T-helper 2 cell treated with Interferon-gamma antibody and Interleukin-4, amounts not matched to agents 5 μg/mL and 100 μg/mL, for 36 hours (primary cell): ENCODE results near the gene BICC1.

ENCODE experiments used
- DNase-seq: peaks from one replicate; pipeline ENCODE4 v3.0.0; 2021; ENCODE audit warnings: low spot score
- H3K27ac Mint-ChIP-seq: one replicate; pipeline ENCODE4 v1.8.0; 2021; ENCODE audit warnings: mild to moderate bottlenecking, mixed read lengths
- H3K27me3 Mint-ChIP-seq: one replicate; pipeline ENCODE4 v1.8.0; 2021; ENCODE audit warnings: low read depth, mixed read lengths
- H3K36me3 Mint-ChIP-seq: one replicate; pipeline ENCODE4 v1.8.0; 2021; ENCODE audit warnings: low read depth, mixed read lengths
- H3K4me1 Mint-ChIP-seq: one replicate; pipeline ENCODE4 v1.8.0; 2021; ENCODE audit warnings: low read depth, mixed read lengths
- H3K4me3 Mint-ChIP-seq: one replicate; pipeline ENCODE4 v1.8.0; 2022; ENCODE audit warnings: mild to moderate bottlenecking, moderate library complexity, mixed read lengths
- H3K9me3 Mint-ChIP-seq: one replicate; pipeline ENCODE4 v1.8.0; 2021; ENCODE audit warnings: mixed read lengths

BICC1 gene

GRCh38 chr10:58764087-58764747 lies 251.5 kb downstream of the BICC1 start:
- no peaks in the 10 kb centered on the region for H3K36me3 Mint-ChIP-seq
- no peak overlapping the region for H3K4me3 Mint-ChIP-seq
- no peaks in the 10 kb centered on the region for H3K4me1 Mint-ChIP-seq
- no peak overlapping the region for H3K27ac Mint-ChIP-seq
- no peak for DNase-seq
- H3K27me3 Mint-ChIP-seq: no peaks in the 10 kb centered on the region
- H3K9me3 Mint-ChIP-seq: no peaks in the 10 kb centered on the region

GRCh38 chr10:58765910-58766309 lies 253.2 kb downstream of the BICC1 start:
- no peaks in the 10 kb centered on the region for H3K36me3 Mint-ChIP-seq
- H3K27me3 Mint-ChIP-seq: no peaks in the 10 kb centered on the region
- no peak overlapping the region for H3K27ac Mint-ChIP-seq
- H3K9me3 Mint-ChIP-seq: no peaks in the 10 kb centered on the region
- DNase-seq: no peak
- no peaks in the 10 kb centered on the region for H3K4me1 Mint-ChIP-seq
- no peak overlapping the region for H3K4me3 Mint-ChIP-seq

- H3K9me3 Mint-ChIP-seq: no peaks in the 10 kb centered on the region
- no peak overlapping the region for H3K4me3 Mint-ChIP-seq
- H3K4me1 Mint-ChIP-seq: no peaks in the 10 kb centered on the region
- H3K27ac Mint-ChIP-seq: no peak overlapping the region
- H3K36me3 Mint-ChIP-seq: no peaks in the 10 kb centered on the region
- no peaks in the 10 kb centered on the region for H3K27me3 Mint-ChIP-seq
- no peak for DNase-seq
Measured at GRCh38 chr10:58767652-58768051, 255.0 kb downstream of the BICC1 start.

GRCh38 chr10:58771863-58772262 lies 259.2 kb downstream of the BICC1 start:
- H3K27me3 Mint-ChIP-seq: no peaks in the 10 kb centered on the region

GRCh38 chr10:58772758-58773157 lies 260.1 kb downstream of the BICC1 start:
- H3K27ac Mint-ChIP-seq: no peak overlapping the region
- H3K4me1 Mint-ChIP-seq: no peaks in the 10 kb centered on the region
- no peaks in the 10 kb centered on the region for H3K9me3 Mint-ChIP-seq
- DNase-seq: no peak
- no peaks in the 10 kb centered on the region for H3K36me3 Mint-ChIP-seq
- H3K4me3 Mint-ChIP-seq: no peak overlapping the region
- H3K27me3 Mint-ChIP-seq: no peaks in the 10 kb centered on the region

More at GRCh38 chr10:58771863-58772262, 259.2 kb downstream of the BICC1 start:
- H3K36me3 Mint-ChIP-seq: no peaks in the 10 kb centered on the region
- no peak for DNase-seq
- no peak overlapping the region for H3K27ac Mint-ChIP-seq
- H3K9me3 Mint-ChIP-seq: no peaks in the 10 kb centered on the region
- H3K4me3 Mint-ChIP-seq: no peak overlapping the region
- H3K4me1 Mint-ChIP-seq: no peaks in the 10 kb centered on the region

GRCh38 chr10:58773341-58773740 lies 260.7 kb downstream of the BICC1 start:
- Mint-ChIP-seq H3K9me3 (no peaks in the 10 kb centered on the region), H3K27me3 (no peaks in the 10 kb centered on the region), H3K4me3 (no peak overlapping the region), H3K36me3 (no peaks in the 10 kb centered on the region), H3K4me1 (no peaks in the 10 kb centered on the region), H3K27ac (no peak overlapping the region)
- DNase-seq: no peak

GRCh38 chr10:58773944-58774343 lies 261.3 kb downstream of the BICC1 start:
- Mint-ChIP-seq H3K4me1 (no peaks in the 10 kb centered on the region), H3K27ac (no peak overlapping the region), H3K27me3 (no peaks in the 10 kb centered on the region), H3K36me3 (no peaks in the 10 kb centered on the region), H3K4me3 (no peak overlapping the region), H3K9me3 (no peaks in the 10 kb centered on the region)
- no peak for DNase-seq

GRCh38 chr10:58775960-58776567 lies 263.4 kb downstream of the BICC1 start:
- Mint-ChIP-seq H3K27me3 (no peaks in the 10 kb centered on the region), H3K9me3 (no peaks in the 10 kb centered on the region), H3K36me3 (no peaks in the 10 kb centered on the region), H3K4me1 (no peaks in the 10 kb centered on the region), H3K4me3 (no peak overlapping the region), H3K27ac (no peak overlapping the region)
- no peak for DNase-seq

GRCh38 chr10:58776568-58777318 lies 264.1 kb downstream of the BICC1 start:
- Mint-ChIP-seq H3K4me3 (no peak overlapping the region), H3K4me1 (no peaks in the 10 kb centered on the region), H3K27ac (no peak overlapping the region), H3K9me3 (no peaks in the 10 kb centered on the region), H3K27me3 (no peaks in the 10 kb centered on the region), H3K36me3 (no peaks in the 10 kb centered on the region)
- no peak for DNase-seq

- Mint-ChIP-seq H3K27me3 (no peaks in the 10 kb centered on the region), H3K27ac (no peak overlapping the region), H3K4me1 (no peaks in the 10 kb centered on the region), H3K9me3 (no peaks in the 10 kb centered on the region), H3K36me3 (no peaks in the 10 kb centered on the region), H3K4me3 (no peak overlapping the region)
- DNase-seq: no peak
Measured at GRCh38 chr10:58778966-58779365, 266.3 kb downstream of the BICC1 start.

- Mint-ChIP-seq H3K4me3 (no peak overlapping the region), H3K4me1 (no peaks in the 10 kb centered on the region), H3K9me3 (no peaks in the 10 kb centered on the region), H3K27me3 (no peaks in the 10 kb centered on the region), H3K27ac (no peak overlapping the region), H3K36me3 (no peaks in the 10 kb centered on the region)
- no peak for DNase-seq
Measured at GRCh38 chr10:58779594-58779993, 266.9 kb downstream of the BICC1 start.

- no peak overlapping the region for H3K27ac Mint-ChIP-seq
- H3K27me3 Mint-ChIP-seq: no peaks in the 10 kb centered on the region
- DNase-seq: no peak
- H3K4me3 Mint-ChIP-seq: no peak overlapping the region
- H3K4me1 Mint-ChIP-seq: no peaks in the 10 kb centered on the region
- H3K9me3 Mint-ChIP-seq: no peaks in the 10 kb centered on the region
- H3K36me3 Mint-ChIP-seq: no peaks in the 10 kb centered on the region
Measured at GRCh38 chr10:58780476-58780875, 267.8 kb downstream of the BICC1 start.

GRCh38 chr10:58781873-58782488 lies 269.3 kb downstream of the BICC1 start:
- H3K36me3 Mint-ChIP-seq: no peaks in the 10 kb centered on the region
- H3K27ac Mint-ChIP-seq: no peak overlapping the region
- H3K4me1 Mint-ChIP-seq: no peaks in the 10 kb centered on the region
- H3K9me3 Mint-ChIP-seq: no peaks in the 10 kb centered on the region
- no peak overlapping the region for H3K4me3 Mint-ChIP-seq
- DNase-seq: no peak
- H3K27me3 Mint-ChIP-seq: no peaks in the 10 kb centered on the region
